H9 (cell line): Measurements from ENCODE around the gene ATP6V1G2. TPM values are rescaled to one million over a fixed set of nuclear protein-coding genes. Genes with fewer than 3 reads are reported as not detected.

ENCODE experiments used
- DNase-seq: peaks from one replicate; pipeline ENCODE4 v3.0.0-alpha.2; 2017
- H2AFZ ChIP-seq: one replicate; pipeline ENCODE4 v1.6.1; 2013; ENCODE audit warnings: mild to moderate bottlenecking, low read length, control low read depth, moderate library complexity
- H2AK5ac ChIP-seq: 2 replicates; pipeline ENCODE4 v1.6.1; 2013; ENCODE audit warnings: low read length, control low read depth, mixed read lengths; ENCODE audit not compliant: insufficient read length
- H2BK120ac ChIP-seq: one replicate; pipeline ENCODE4 v1.6.1; 2013; ENCODE audit warnings: low read depth, mild to moderate bottlenecking, low read length, control low read depth, inconsistent platforms; ENCODE audit not compliant: poor library complexity, severe bottlenecking
- H2BK12ac ChIP-seq: 2 replicates; pipeline ENCODE4 v1.6.1; 2013; ENCODE audit warnings: low read length, control low read depth, mixed read lengths, low read depth; ENCODE audit not compliant: insufficient read length
- H2BK15ac ChIP-seq: 2 replicates; pipeline ENCODE4 v1.6.1; 2013; ENCODE audit warnings: low read depth, low read length, control low read depth
- H2BK20ac ChIP-seq: one replicate; pipeline ENCODE4 v1.6.1; 2013; ENCODE audit warnings: low read depth, mild to moderate bottlenecking, low read length, control low read depth, inconsistent platforms; ENCODE audit not compliant: poor library complexity, severe bottlenecking
- H2BK5ac ChIP-seq: 2 replicates; pipeline ENCODE4 v1.6.1; 2013; ENCODE audit warnings: low read length, control low read depth, mixed read lengths; ENCODE audit not compliant: insufficient read length
- H3K14ac ChIP-seq: 2 replicates; pipeline ENCODE4 v1.6.1; 2013; ENCODE audit warnings: low read length, control low read depth; ENCODE audit not compliant: insufficient read depth
- H3K18ac ChIP-seq: 2 replicates; pipeline ENCODE4 v1.6.1; 2013; ENCODE audit warnings: low read depth, mild to moderate bottlenecking, mixed read lengths, low read length, control low read depth; ENCODE audit not compliant: insufficient read length
- H3K23ac ChIP-seq: 2 replicates; pipeline ENCODE4 v1.6.1; 2013; ENCODE audit warnings: low read length, control low read depth, mixed read lengths, low read depth; ENCODE audit not compliant: insufficient read length
- H3K23me2 ChIP-seq: 2 replicates; pipeline ENCODE4 v1.6.1; 2013; ENCODE audit warnings: low read depth, mild to moderate bottlenecking, mixed read lengths, low read length, control low read depth; ENCODE audit not compliant: insufficient read length, poor library complexity, severe bottlenecking
- H3K27ac ChIP-seq: 2 replicates; pipeline ENCODE4 v1.5.1; 2013; ENCODE audit warnings: low read length, control low read depth, mixed read lengths, low read depth; ENCODE audit not compliant: insufficient read length
- H3K27me3 ChIP-seq: 2 replicates; pipeline ENCODE4 v1.6.1; 2013; ENCODE audit warnings: low read length, control low read depth, inconsistent platforms; ENCODE audit not compliant: insufficient read depth
- H3K4ac ChIP-seq: 2 replicates; pipeline ENCODE4 v1.6.1; 2013; ENCODE audit warnings: low read depth, mild to moderate bottlenecking, control low read depth, inconsistent platforms, low read length, moderate library complexity
- H3K4me1 ChIP-seq: 2 replicates; pipeline ENCODE4 v1.6.1; 2013; ENCODE audit warnings: low read length, control low read depth, inconsistent platforms; ENCODE audit not compliant: insufficient read depth
- H3K4me2 ChIP-seq: 2 replicates; pipeline ENCODE4 v1.6.1; 2013; ENCODE audit warnings: low read length, control low read depth, mixed read lengths; ENCODE audit not compliant: insufficient read length, insufficient read depth
- H3K56ac ChIP-seq: 2 replicates; pipeline ENCODE4 v1.6.1; 2013; ENCODE audit warnings: low read depth, mild to moderate bottlenecking, mixed read lengths, low read length, control low read depth; ENCODE audit not compliant: insufficient read length
- H3K79me1 ChIP-seq: 2 replicates; pipeline ENCODE4 v1.6.1; 2013; ENCODE audit warnings: low read depth, mild to moderate bottlenecking, moderate library complexity, low read length, control low read depth, inconsistent platforms; ENCODE audit not compliant: insufficient read depth, poor library complexity, severe bottlenecking
- H3K79me2 ChIP-seq: 2 replicates; pipeline ENCODE4 v1.6.1; 2013; ENCODE audit warnings: low read length, control low read depth, inconsistent platforms; ENCODE audit not compliant: insufficient read depth
- H3K9ac ChIP-seq: 2 replicates; pipeline ENCODE4 v1.6.1; 2013; ENCODE audit warnings: low read length, control low read depth, mixed read lengths; ENCODE audit not compliant: insufficient read length; ENCODE audit errors: extremely low read depth
- H3K9me3 ChIP-seq: one replicate; pipeline ENCODE4 v1.6.1; 2013; ENCODE audit warnings: low read depth, low read length, inconsistent platforms; ENCODE audit not compliant: control insufficient read depth
- H3T11ph ChIP-seq: one replicate; pipeline ENCODE4 v1.6.1; 2013; ENCODE audit warnings: mild to moderate bottlenecking, low read length, control low read depth, inconsistent platforms
- H4K20me1 ChIP-seq: one replicate; pipeline ENCODE4 v1.6.1; 2013; ENCODE audit not compliant: control insufficient read depth, insufficient read length, insufficient read depth
- H4K5ac ChIP-seq: 2 replicates; pipeline ENCODE4 v1.6.1; 2013; ENCODE audit warnings: low read depth, mild to moderate bottlenecking, mixed read lengths, low read length, control low read depth; ENCODE audit not compliant: insufficient read length
- H4K8ac ChIP-seq: replicated peaks from 2 replicates; pipeline ENCODE4 v1.6.1; 2013; ENCODE audit warnings: low read length, control low read depth, mixed read lengths, low read depth; ENCODE audit not compliant: insufficient read length
- H4K91ac ChIP-seq: 2 replicates; pipeline ENCODE4 v1.6.1; 2013; ENCODE audit warnings: low read depth, mild to moderate bottlenecking, moderate library complexity, mixed read lengths, low read length, control low read depth; ENCODE audit not compliant: insufficient read length
- H3K27ac Mint-ChIP-seq, 3 experiments: 2 replicates in 2 of 3; 3 replicates in 1 of 3; pipeline ENCODE4 v1.8.0; 2020 to 2021; ENCODE audit warnings: mixed read lengths in 3 of 3, mild to moderate bottlenecking in 1 of 3, moderate library complexity in 1 of 3
- H3K27me3 Mint-ChIP-seq: 2 replicates; pipeline ENCODE4 v1.8.0; 2021; ENCODE audit warnings: low read depth, mild to moderate bottlenecking, moderate library complexity, mixed read lengths
- H3K36me3 Mint-ChIP-seq, 3 experiments: 2 replicates in 2 of 3; 3 replicates in 1 of 3; pipeline ENCODE4 v1.8.0; 2020 to 2021; ENCODE audit warnings: low read depth in 3 of 3, mixed read lengths in 3 of 3; ENCODE audit not compliant: insufficient read depth in 1 of 3
- H3K4me1 Mint-ChIP-seq, 2 experiments: 2 replicates each; pipeline ENCODE4 v1.8.0; 2020; ENCODE audit warnings: mixed read lengths in 2 of 2
- H3K4me3 Mint-ChIP-seq, 2 experiments: 2 replicates in 1 of 2; 3 replicates in 1 of 2; pipeline ENCODE4 v1.8.0; 2020 to 2021; ENCODE audit warnings: mild to moderate bottlenecking in 2 of 2, mixed read lengths in 2 of 2, moderate library complexity in 1 of 2
- H3K9me3 Mint-ChIP-seq, 2 experiments: 2 replicates in 1 of 2; 3 replicates in 1 of 2; pipeline ENCODE4 v1.8.0; 2020; ENCODE audit warnings: mild to moderate bottlenecking in 2 of 2, mixed read lengths in 2 of 2, moderate library complexity in 1 of 2
- CTCF ChIP-seq: fragments of 200-600 bp; sonication (generic); conservative IDR thresholded peaks from 3 replicates; pipeline ENCODE4 v1.8.0; 2021; ENCODE audit warnings: antibody characterized with exemption, mild to moderate bottlenecking
- WGBS: extraction: QIAGEN DNeasy Blood & Tissue Kit; methylation state at CpG from one replicate; pipeline ENCODE4 v1.1.7; 2013; ENCODE audit warnings: missing lambda C conversion rate, low lambda C conversion rate, mixed read lengths; ENCODE audit not compliant: insufficient read length; ENCODE audit errors: extremely low coverage; 5-methylcytosine and 5-hydroxymethylcytosine counted together
- total RNA-seq: library from RNA; stranded (reverse); gene quantifications from 2 replicates; pipeline ENCODE4 v1.2.1, GENCODE V29; 2021

The ATP6V1G2 gene
- total RNA-seq, 1 experiment from 2014 or later = 3.8 TPM

GRCh38 chr6:31558318-31558625, 11.9 kb upstream of the ATP6V1G2 start:
- Histone ChIP-seq H3K23ac (no peak overlapping the region), H2BK20ac (no peak overlapping the region), H4K20me1 (no peaks in the 10 kb centered on the region), H4K91ac (no peak overlapping the region), H2AK5ac (no peak overlapping the region), H3K56ac (no peak overlapping the region), H2BK15ac (no peak overlapping the region), H3K9me3 (no peaks in the 10 kb centered on the region), H3K18ac (no peak overlapping the region), H2BK5ac (no peak overlapping the region), H2AFZ (no peak overlapping the region), H3K4ac (no peak overlapping the region), H3K79me1 (no peaks in the 10 kb centered on the region), H2BK12ac (no peak overlapping the region), H3K9ac (no peak overlapping the region), H4K8ac (no peak overlapping the region), H3K4me1 (peaks cover 4% of the 10 kb centered on the region; the same call in 1 of the 2 replicates), H3K27ac (no peak overlapping the region), H3K27me3 (no peaks in the 10 kb centered on the region), H3K14ac (no peak overlapping the region), H3K79me2 (no peaks in the 10 kb centered on the region), H4K5ac (no peak overlapping the region), H3K4me2 (no peak overlapping the region), H3K23me2 (no peaks in the 10 kb centered on the region), H2BK120ac (no peak overlapping the region), H3T11ph (no peak overlapping the region)
- no peak for DNase-seq
- no CpG with 5 or more reads among the region's 8 CpGs for WGBS
- Mint-ChIP-seq H3K9me3 (no peaks in the 10 kb centered on the region), H3K4me3 (no peak overlapping the region), H3K27ac (no peak overlapping the region), H3K27me3 (no peaks in the 10 kb centered on the region), H3K36me3 (peaks cover 14 to 39% (median 28%) of the 10 kb centered on the region in 3 experiments; a peak in 6 of 7 replicates), H3K4me1 (peaks cover 4 to 18% of the 10 kb centered on the region in 2 experiments; a peak in 3 of 4 replicates)
- no peak for TF ChIP-seq CTCF
